HL-60 (cell line): ENCODE results near the gene CHL1.

Experiments used
- GABPA ChIP-seq: IDR thresholded peaks from 2 replicates; pipeline ENCODE4 v1.6.1; 2012; ENCODE audit warnings: low read depth
- POLR2AphosphoS5 ChIP-seq: IDR thresholded peaks from 2 replicates; pipeline ENCODE4 v1.6.1; 2012; ENCODE audit warnings: low read depth
- REST ChIP-seq: IDR thresholded peaks from 2 replicates; pipeline ENCODE4 v1.6.1; 2012; ENCODE audit warnings: low read depth; ENCODE audit not compliant: insufficient replicate concordance
- SPI1 ChIP-seq: IDR thresholded peaks from 2 replicates; pipeline ENCODE4 v1.6.1; 2012; ENCODE audit warnings: low read depth, mild to moderate bottlenecking, borderline replicate concordance
- TF ChIP-seq, protein P1 (sequence below): IDR thresholded peaks from one replicate; pipeline ENCODE4 v1.5.1; 2011; ENCODE audit warnings: low read length, control low read depth, inconsistent platforms; ENCODE audit not compliant: insufficient read depth

DNA sequence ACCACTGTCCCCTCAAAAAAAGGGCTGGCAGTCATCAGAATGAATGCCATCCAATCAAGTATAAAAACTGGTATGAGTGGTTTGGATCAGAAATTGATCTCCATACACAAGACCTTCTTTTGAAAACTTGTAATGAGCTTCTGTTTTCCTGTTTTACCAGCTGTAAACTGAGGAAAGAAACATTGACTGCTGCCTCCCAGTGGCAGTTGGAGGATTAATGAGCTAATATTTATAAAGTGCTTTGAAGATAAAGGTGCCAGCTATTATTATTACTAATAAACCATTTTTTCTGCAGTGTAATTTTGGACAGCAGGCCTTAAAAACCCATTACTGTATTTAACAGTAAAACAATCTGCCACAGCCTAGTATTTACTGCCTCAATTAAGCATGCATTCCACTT lies 11.4 kb downstream of the CHL1 start:
- TF ChIP-seq, protein P1, sequence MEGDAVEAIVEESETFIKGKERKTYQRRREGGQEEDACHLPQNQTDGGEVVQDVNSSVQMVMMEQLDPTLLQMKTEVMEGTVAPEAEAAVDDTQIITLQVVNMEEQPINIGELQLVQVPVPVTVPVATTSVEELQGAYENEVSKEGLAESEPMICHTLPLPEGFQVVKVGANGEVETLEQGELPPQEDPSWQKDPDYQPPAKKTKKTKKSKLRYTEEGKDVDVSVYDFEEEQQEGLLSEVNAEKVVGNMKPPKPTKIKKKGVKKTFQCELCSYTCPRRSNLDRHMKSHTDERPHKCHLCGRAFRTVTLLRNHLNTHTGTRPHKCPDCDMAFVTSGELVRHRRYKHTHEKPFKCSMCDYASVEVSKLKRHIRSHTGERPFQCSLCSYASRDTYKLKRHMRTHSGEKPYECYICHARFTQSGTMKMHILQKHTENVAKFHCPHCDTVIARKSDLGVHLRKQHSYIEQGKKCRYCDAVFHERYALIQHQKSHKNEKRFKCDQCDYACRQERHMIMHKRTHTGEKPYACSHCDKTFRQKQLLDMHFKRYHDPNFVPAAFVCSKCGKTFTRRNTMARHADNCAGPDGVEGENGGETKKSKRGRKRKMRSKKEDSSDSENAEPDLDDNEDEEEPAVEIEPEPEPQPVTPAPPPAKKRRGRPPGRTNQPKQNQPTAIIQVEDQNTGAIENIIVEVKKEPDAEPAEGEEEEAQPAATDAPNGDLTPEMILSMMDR, result no peak
- TF ChIP-seq GABPA (no peak), POLR2AphosphoS5 (no peak), REST (no peak), SPI1 (no peak)
